CD4-positive, alpha-beta T cell treated with Interleukin-1 beta for 1 hour (primary cell): ENCODE results near the gene ZBTB7C.

Experiments
- DNase-seq, 2 donors: peaks; one replicate each; pipeline ENCODE4 v3.0.0-alpha.2; 2020 to 2022

ZBTB7C gene

GRCh38 chr18:48181857-48182256 lies 227.3 kb downstream of the ZBTB7C start:
- no peak for DNase-seq

GRCh38 chr18:48181087-48181823 lies 227.9 kb downstream of the ZBTB7C start:
- DNase-seq: no peak

- DNase-seq: no peak
These were observed 229.5 kb downstream of the ZBTB7C start for GRCh38 chr18:48179666-48180065.

- DNase-seq: no peak
These were observed 230.2 kb downstream of the ZBTB7C start for GRCh38 chr18:48179001-48179400.

- DNase-seq: no peak
These were observed 232.3 kb downstream of the ZBTB7C start for GRCh38 chr18:48176909-48177308.

- DNase-seq: no peak
These were observed 235.6 kb downstream of the ZBTB7C start for GRCh38 chr18:48173557-48173956.

- DNase-seq: no peak
These were observed 236.8 kb downstream of the ZBTB7C start for GRCh38 chr18:48172226-48173006.

GRCh38 chr18:48171490-48172188 lies 237.5 kb downstream of the ZBTB7C start:
- DNase-seq: no peak

GRCh38 chr18:48170651-48171050 lies 238.5 kb downstream of the ZBTB7C start:
- DNase-seq: no peak

GRCh38 chr18:48168861-48169260 lies 240.3 kb downstream of the ZBTB7C start:
- DNase-seq: no peak

GRCh38 chr18:48167897-48168253 lies 241.3 kb downstream of the ZBTB7C start:
- DNase-seq: no peak

GRCh38 chr18:48166336-48166875 lies 242.8 kb downstream of the ZBTB7C start:
- DNase-seq: no peak

- no peak for DNase-seq
These were observed 243.9 kb downstream of the ZBTB7C start for GRCh38 chr18:48165111-48165866.

GRCh38 chr18:48164701-48165100 lies 244.5 kb downstream of the ZBTB7C start:
- no peak for DNase-seq

GRCh38 chr18:48164116-48164515 lies 245.1 kb downstream of the ZBTB7C start:
- DNase-seq: no peak

GRCh38 chr18:48163738-48164115 lies 245.5 kb downstream of the ZBTB7C start:
- no peak for DNase-seq

GRCh38 chr18:48162956-48163737 lies 246.0 kb downstream of the ZBTB7C start:
- DNase-seq: no peak

GRCh38 chr18:48161911-48162698 lies 247.1 kb downstream of the ZBTB7C start:
- no peak for DNase-seq

- DNase-seq: peak; percentile 47 to 60
These were observed 247.8 kb downstream of the ZBTB7C start for GRCh38 chr18:48161191-48161910.

GRCh38 chr18:48160622-48161021 lies 248.6 kb downstream of the ZBTB7C start:
- DNase-seq: no peak
